Lung (tissue), 12 donors: ENCODE measurements around the gene INF2. TPM values are rescaled to one million over a fixed set of nuclear protein-coding genes. Genes with fewer than 3 reads are reported as not detected.

Experiments used
- ATAC-seq: fragments of 200-7000 bp; cut with Tn5 transposase; one replicate; pipeline ENCODE4 v1.9.1; 2020; ENCODE audit warnings: moderate number of reproducible peaks; ENCODE audit not compliant: insufficient read depth, low FRiP score
- DNase-seq, 3 donors: peaks; one replicate each; pipeline ENCODE4 v3.0.0-alpha.2; 2013 to 2017
- H3K27ac ChIP-seq, 2 donors: one replicate each; pipeline ENCODE4 v1.5.1; 2013; ENCODE audit warnings: mild to moderate bottlenecking in 2 of 2, moderate library complexity in 2 of 2, control low read depth in 1 of 2, inconsistent platforms in 1 of 2, low read depth in 1 of 2, low read length in 1 of 2
- H3K27me3 ChIP-seq, 3 donors: one replicate each; pipeline ENCODE4 v1.5.1; 2013; ENCODE audit warnings: low read length in 2 of 3; ENCODE audit not compliant: control insufficient read depth in 3 of 3, insufficient read depth in 3 of 3
- H3K36me3 ChIP-seq, 4 donors: one replicate each; pipeline ENCODE4 v1.5.1; 2013; ENCODE audit warnings: low read length in 4 of 4, mild to moderate bottlenecking in 1 of 4, moderate library complexity in 1 of 4; ENCODE audit not compliant: control insufficient read depth in 4 of 4, insufficient read depth in 4 of 4
- H3K4me1 ChIP-seq, 5 donors: one replicate each; pipeline ENCODE4 v1.5.1; 2013; ENCODE audit warnings: low read length in 5 of 5, mild to moderate bottlenecking in 2 of 5, moderate library complexity in 1 of 5; ENCODE audit not compliant: control insufficient read depth in 5 of 5, insufficient read depth in 5 of 5
- H3K4me3 ChIP-seq: one replicate; pipeline ENCODE4 v1.5.1; 2013; ENCODE audit warnings: mild to moderate bottlenecking, control low read depth, moderate library complexity
- H3K9ac ChIP-seq, 2 donors: one replicate each; pipeline ENCODE4 v1.5.1; 2013; ENCODE audit warnings: low read length in 2 of 2, control low read depth in 1 of 2; ENCODE audit not compliant: insufficient read depth in 1 of 2
- H3K9me3 ChIP-seq, 4 donors: one replicate each; pipeline ENCODE4 v1.5.1; 2013; ENCODE audit warnings: low read length in 3 of 4, mild to moderate bottlenecking in 1 of 4, moderate library complexity in 1 of 4; ENCODE audit not compliant: control insufficient read depth in 4 of 4, insufficient read depth in 3 of 4
- WGBS, 2 donors: extraction: QIAGEN DNeasy Blood & Tissue Kit; methylation state at CpG; one replicate each; pipeline ENCODE4 v1.1.7; 2013; 5-methylcytosine and 5-hydroxymethylcytosine counted together
- polyA plus RNA-seq, 2 donors: library from polyadenylated mRNA; stranded (reverse); fragments of 200-250 nt; gene quantifications; one replicate each; pipeline ENCODE4 v1.2.1, GENCODE V29; 2013
- total RNA-seq, 2 donors: library from RNA; depleted of rRNA in 1 of 2; stranded (reverse); fragments of >200 nt in 1 of 2; gene quantifications; one replicate each; pipeline ENCODE4 v1.2.1, GENCODE V29; 2014 to 2021
- TF ChIP-seq, protein P1 (sequence below): IDR thresholded peaks from 2 replicates; pipeline ENCODE4 v1.5.1; 2012; ENCODE audit warnings: mild to moderate bottlenecking; ENCODE audit errors: control extremely low read depth, extremely low read depth
- donor health status: control.
- donor health status: control.
- donor health status: Bipolar disorder and iron deficiency.
- donor health status: healthy.
- donor health status: DM: yes; HTN: yes; CAD: no.

Gene INF2
- total and polyA plus RNA-seq, 4 donors = 46.1 to 119 (median 78.4) TPM

- no peaks in the 10 kb centered on the region for H3K27me3 ChIP-seq
- no peaks in the 10 kb centered on the region for H3K9me3 ChIP-seq
- ATAC-seq = no peak
- peaks cover 4 to 67% (median 15%) of the 10 kb centered on the region in 5 donors for H3K4me1 ChIP-seq
- H3K9ac ChIP-seq = no peak overlapping the region
- DNase-seq = no peak
- H3K4me3 ChIP-seq = no peak overlapping the region
- 90 to 91% methylated on average over 12 to 15 of the region's 15 CpGs for WGBS, 2 donors
- peaks cover 0 to 15% (median 4%) of the 10 kb centered on the region in 4 donors for H3K36me3 ChIP-seq
- H3K27ac ChIP-seq = no peak overlapping the region
- TF ChIP-seq, protein P1, sequence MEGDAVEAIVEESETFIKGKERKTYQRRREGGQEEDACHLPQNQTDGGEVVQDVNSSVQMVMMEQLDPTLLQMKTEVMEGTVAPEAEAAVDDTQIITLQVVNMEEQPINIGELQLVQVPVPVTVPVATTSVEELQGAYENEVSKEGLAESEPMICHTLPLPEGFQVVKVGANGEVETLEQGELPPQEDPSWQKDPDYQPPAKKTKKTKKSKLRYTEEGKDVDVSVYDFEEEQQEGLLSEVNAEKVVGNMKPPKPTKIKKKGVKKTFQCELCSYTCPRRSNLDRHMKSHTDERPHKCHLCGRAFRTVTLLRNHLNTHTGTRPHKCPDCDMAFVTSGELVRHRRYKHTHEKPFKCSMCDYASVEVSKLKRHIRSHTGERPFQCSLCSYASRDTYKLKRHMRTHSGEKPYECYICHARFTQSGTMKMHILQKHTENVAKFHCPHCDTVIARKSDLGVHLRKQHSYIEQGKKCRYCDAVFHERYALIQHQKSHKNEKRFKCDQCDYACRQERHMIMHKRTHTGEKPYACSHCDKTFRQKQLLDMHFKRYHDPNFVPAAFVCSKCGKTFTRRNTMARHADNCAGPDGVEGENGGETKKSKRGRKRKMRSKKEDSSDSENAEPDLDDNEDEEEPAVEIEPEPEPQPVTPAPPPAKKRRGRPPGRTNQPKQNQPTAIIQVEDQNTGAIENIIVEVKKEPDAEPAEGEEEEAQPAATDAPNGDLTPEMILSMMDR = no peak
Measured at GRCh38 chr14:104692261-104692938, 3.0 kb downstream of the INF2 start.

DNA sequence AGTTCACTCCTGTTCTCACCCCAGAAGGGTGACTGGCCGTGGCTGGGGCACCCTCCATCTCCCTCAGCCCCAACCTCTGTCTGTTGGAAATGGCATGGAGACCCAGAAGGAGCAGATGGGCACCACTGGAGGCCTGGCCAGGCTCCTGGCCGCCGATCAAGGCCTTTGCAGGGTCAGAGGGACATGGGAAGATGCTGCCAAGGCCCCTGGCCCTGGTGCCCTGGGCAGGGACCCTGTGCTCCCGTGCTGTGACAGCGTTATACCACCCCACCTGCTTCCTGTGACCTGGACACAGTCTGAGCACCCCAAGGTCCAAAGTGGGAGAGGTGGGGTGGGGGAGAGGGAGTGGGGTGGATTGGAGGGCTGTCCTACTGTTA, 3.5 kb downstream of the INF2 start:
- H3K36me3 ChIP-seq = peaks cover 0 to 15% (median 4%) of the 10 kb centered on the region in 4 donors
- H3K4me3 ChIP-seq = no peak overlapping the region
- TF ChIP-seq, protein P1 = no peak
- H3K27ac ChIP-seq = no peak overlapping the region
- ATAC-seq (no peak), DNase-seq (no peak)
- H3K27me3 ChIP-seq = no peaks in the 10 kb centered on the region
- H3K4me1 ChIP-seq = peaks cover 4 to 67% (median 15%) of the 10 kb centered on the region in 5 donors
- H3K9ac ChIP-seq = no peak overlapping the region
- 84 to 92% methylated on average over 5 of the region's 5 CpGs for WGBS, 2 donors
- H3K9me3 ChIP-seq = no peaks in the 10 kb centered on the region

GRCh38 chr14:104693482-104694431, 4.3 kb downstream of the INF2 start:
- WGBS, 2 donors = 86 to 93% methylated on average over 26 of the region's 26 CpGs
- TF ChIP-seq, protein P1 = no peak
- H3K27ac ChIP-seq = peak overlapping the region in 1 of 2 donors; percentile 75
- DNase-seq = no peak
- peaks cover 5 to 67% (median 14%) of the 10 kb centered on the region in 5 donors for H3K4me1 ChIP-seq
- ATAC-seq = no peak
- no peak overlapping the region for H3K9ac ChIP-seq
- no peaks in the 10 kb centered on the region for H3K27me3 ChIP-seq
- no peak overlapping the region for H3K4me3 ChIP-seq
- H3K36me3 ChIP-seq = peaks cover 0 to 15% (median 4%) of the 10 kb centered on the region in 4 donors
- H3K9me3 ChIP-seq = no peaks in the 10 kb centered on the region
